ENCODE results near the gene KIF5C.

GRCh38 chr2:148887350-148888002 is 12.4 kb downstream of the KIF5C start:
- no peak for TF ChIP-seq ARNTL (CRISPR knock-in tag; IDR thresholded peaks at IDR 0.05; ENCODE audit: borderline replicate concordance, low read depth)
- no peak for TF ChIP-seq PATZ1 (CRISPR knock-in tag; IDR thresholded peaks at IDR 0.05; ENCODE audit: borderline replicate concordance)
- no peak for TF ChIP-seq ESRRG (CRISPR knock-in tag; IDR thresholded peaks at IDR 0.05)

Measured in SK-N-SH treated with all-trans-retinoic acid at 6 μM for 48 hours (cell line).